ENCODE measurements around the gene CEACAM19. TPM values are rescaled to one million over a fixed set of nuclear protein-coding genes. Genes with fewer than 3 reads are reported as not detected.

Gene CEACAM19
- total RNA-seq, 1 experiment from 2014 or later, result not detected

DNA sequence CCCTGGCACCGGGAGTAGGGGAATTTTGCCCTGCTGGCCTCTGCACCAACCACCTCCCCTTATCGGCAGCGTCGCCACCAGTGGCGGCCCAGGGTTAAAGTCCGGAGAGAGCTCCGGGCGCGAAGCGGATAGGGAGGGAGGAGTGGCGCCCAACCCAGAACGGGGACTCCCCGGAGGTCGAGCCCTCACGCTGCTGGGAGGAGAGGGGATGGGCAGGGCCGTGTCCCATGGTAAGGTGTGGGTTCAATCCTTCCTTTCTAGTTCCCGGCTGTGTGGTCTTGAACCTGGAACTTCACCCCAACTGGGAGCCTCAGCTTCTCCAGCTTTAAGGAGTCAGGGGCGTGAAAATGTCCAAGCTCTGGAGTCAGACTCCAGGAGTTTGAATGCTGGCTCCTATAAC is 54.0 kb downstream of the CEACAM19 start:
- Histone ChIP-seq H2AFZ (ENCODE audit: low read length) (no peak overlapping the region), H3K4me2 (ENCODE audit: low read depth, low read length, poor library complexity, severe bottlenecking) (no peak overlapping the region), H3K27me3 (ENCODE audit: low read length) (no peaks in the 10 kb centered on the region), H3K27ac (ENCODE audit: low read length) (no peak overlapping the region), H3K9ac (ENCODE audit: low read length) (no peak overlapping the region), H3K9me2 (replicated peaks; ENCODE audit: insufficient read depth, low read length) (no peaks in the 10 kb centered on the region), H3K79me2 (ENCODE audit: low read length) (no peaks in the 10 kb centered on the region), H3K9me3 (ENCODE audit: low read length) (no peaks in the 10 kb centered on the region), H4K20me1 (ENCODE audit: insufficient read depth, low read depth, low read length) (no peaks in the 10 kb centered on the region), H3K36me3 (ENCODE audit: insufficient read depth, low read length) (no peaks in the 10 kb centered on the region), H3K4me1 (ENCODE audit: low read length) (peaks cover 5% of the 10 kb centered on the region), H3K4me3 (ENCODE audit: low read length) (no peak overlapping the region)
- DNase-seq, result no peak

GRCh38 chr19:44725684-44726083 is 54.4 kb downstream of the CEACAM19 start:
- no peak overlapping the region for H3K9ac ChIP-seq (ENCODE audit: low read length)
- H3K9me3 ChIP-seq (ENCODE audit: low read length), result no peaks in the 10 kb centered on the region
- H3K79me2 ChIP-seq (ENCODE audit: low read length), result no peaks in the 10 kb centered on the region
- no peak overlapping the region for H3K27ac ChIP-seq (ENCODE audit: low read length)
- H3K36me3 ChIP-seq (ENCODE audit: insufficient read depth, low read length), result no peaks in the 10 kb centered on the region
- H3K4me1 ChIP-seq (ENCODE audit: low read length), result peaks cover 4% of the 10 kb centered on the region
- no peak for DNase-seq
- no peak overlapping the region for H3K4me3 ChIP-seq (ENCODE audit: low read length)
- H2AFZ ChIP-seq (ENCODE audit: low read length), result no peak overlapping the region
- no peaks in the 10 kb centered on the region for H3K27me3 ChIP-seq (ENCODE audit: low read length)
- no peak overlapping the region for H3K4me2 ChIP-seq (ENCODE audit: low read depth, low read length, poor library complexity, severe bottlenecking)
- no peaks in the 10 kb centered on the region for H3K9me2 ChIP-seq (replicated peaks; ENCODE audit: insufficient read depth, low read length)
- H4K20me1 ChIP-seq (ENCODE audit: insufficient read depth, low read depth, low read length), result no peaks in the 10 kb centered on the region

DNA sequence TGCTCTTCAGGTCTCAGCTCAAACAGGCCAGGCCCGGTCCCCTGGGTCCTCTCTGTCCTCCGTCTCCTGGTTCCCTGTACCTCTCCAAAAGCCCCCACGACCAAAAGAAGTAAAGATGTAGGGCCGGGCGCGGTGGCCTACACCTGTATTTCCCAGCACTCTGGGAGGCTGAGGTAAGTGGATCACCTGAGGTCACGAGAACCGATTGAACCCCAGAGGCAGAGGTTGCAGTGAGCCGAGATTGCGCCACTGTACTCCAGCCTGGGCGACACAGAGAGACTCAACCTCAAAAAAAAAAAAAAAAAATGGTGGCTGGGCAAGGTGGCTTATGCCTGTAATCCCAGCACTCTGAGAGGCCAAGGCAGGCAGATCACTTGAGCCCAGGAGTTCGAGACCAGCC is 55.2 kb downstream of the CEACAM19 start:
- H3K4me3 ChIP-seq (ENCODE audit: low read length), result no peak overlapping the region
- no peak overlapping the region for H3K27ac ChIP-seq (ENCODE audit: low read length)
- no peaks in the 10 kb centered on the region for H3K4me1 ChIP-seq (ENCODE audit: low read length)
- no peak overlapping the region for H3K4me2 ChIP-seq (ENCODE audit: low read depth, low read length, poor library complexity, severe bottlenecking)
- DNase-seq, result no peak
- H3K36me3 ChIP-seq (ENCODE audit: insufficient read depth, low read length), result no peaks in the 10 kb centered on the region
- no peaks in the 10 kb centered on the region for H3K9me2 ChIP-seq (replicated peaks; ENCODE audit: insufficient read depth, low read length)
- no peaks in the 10 kb centered on the region for H4K20me1 ChIP-seq (ENCODE audit: insufficient read depth, low read depth, low read length)
- no peaks in the 10 kb centered on the region for H3K79me2 ChIP-seq (ENCODE audit: low read length)
- H3K9ac ChIP-seq (ENCODE audit: low read length), result no peak overlapping the region
- H3K27me3 ChIP-seq (ENCODE audit: low read length), result no peaks in the 10 kb centered on the region
- H3K9me3 ChIP-seq (ENCODE audit: low read length), result no peaks in the 10 kb centered on the region
- no peak overlapping the region for H2AFZ ChIP-seq (ENCODE audit: low read length)

GRCh38 chr19:44728178-44728577 is 56.9 kb downstream of the CEACAM19 start:
- H2AFZ ChIP-seq (ENCODE audit: low read length), result no peak overlapping the region

DNA sequence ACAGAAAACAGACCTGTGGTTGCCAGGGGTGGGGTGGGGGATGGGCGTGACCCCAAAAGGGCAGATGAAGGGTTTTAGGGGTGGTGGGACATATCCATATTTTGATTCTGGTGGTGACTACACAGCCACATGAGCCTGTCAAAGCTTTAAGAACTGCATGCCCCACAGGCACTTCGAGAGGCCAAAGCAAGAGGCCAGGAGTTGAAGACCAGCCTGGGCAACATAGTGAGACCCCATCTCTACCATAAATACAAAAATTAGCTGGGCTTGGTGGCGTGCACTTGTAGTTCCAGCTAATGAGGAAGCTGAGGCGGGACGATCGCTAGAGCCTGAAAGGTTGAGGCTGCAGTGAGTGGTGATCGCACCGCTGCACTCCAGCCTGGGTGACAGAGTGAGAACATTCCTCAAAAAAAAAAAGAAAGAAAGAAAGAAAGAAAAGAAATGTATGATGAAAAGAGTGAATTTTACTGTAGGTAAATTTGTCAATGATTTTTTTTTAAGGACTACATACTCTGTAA is 58.3 kb downstream of the CEACAM19 start:
- Histone ChIP-seq H3K9ac (ENCODE audit: low read length) (no peak overlapping the region), H4K20me1 (ENCODE audit: insufficient read depth, low read depth, low read length) (no peaks in the 10 kb centered on the region), H3K79me2 (ENCODE audit: low read length) (no peaks in the 10 kb centered on the region), H3K27me3 (ENCODE audit: low read length) (no peaks in the 10 kb centered on the region), H3K9me2 (replicated peaks; ENCODE audit: insufficient read depth, low read length) (no peaks in the 10 kb centered on the region), H2AFZ (ENCODE audit: low read length) (no peak overlapping the region), H3K36me3 (ENCODE audit: insufficient read depth, low read length) (no peaks in the 10 kb centered on the region), H3K9me3 (ENCODE audit: low read length) (no peaks in the 10 kb centered on the region), H3K27ac (ENCODE audit: low read length) (no peak overlapping the region), H3K4me2 (ENCODE audit: low read depth, low read length, poor library complexity, severe bottlenecking) (no peak overlapping the region), H3K4me3 (ENCODE audit: low read length) (no peak overlapping the region), H3K4me1 (ENCODE audit: low read length) (no peaks in the 10 kb centered on the region)
- no peak for DNase-seq

More at GRCh38 chr19:44728178-44728577, 56.9 kb downstream of the CEACAM19 start:
- H3K4me1 ChIP-seq (ENCODE audit: low read length), result no peaks in the 10 kb centered on the region
- H3K9ac ChIP-seq (ENCODE audit: low read length), result no peak overlapping the region
- H3K4me3 ChIP-seq (ENCODE audit: low read length), result no peak overlapping the region
- no peak overlapping the region for H3K27ac ChIP-seq (ENCODE audit: low read length)
- H3K27me3 ChIP-seq (ENCODE audit: low read length), result no peaks in the 10 kb centered on the region
- no peaks in the 10 kb centered on the region for H3K79me2 ChIP-seq (ENCODE audit: low read length)
- no peaks in the 10 kb centered on the region for H4K20me1 ChIP-seq (ENCODE audit: insufficient read depth, low read depth, low read length)
- DNase-seq, result no peak
- no peaks in the 10 kb centered on the region for H3K36me3 ChIP-seq (ENCODE audit: insufficient read depth, low read length)
- no peaks in the 10 kb centered on the region for H3K9me3 ChIP-seq (ENCODE audit: low read length)
- H3K4me2 ChIP-seq (ENCODE audit: low read depth, low read length, poor library complexity, severe bottlenecking), result no peak overlapping the region
- H3K9me2 ChIP-seq (replicated peaks; ENCODE audit: insufficient read depth, low read length), result no peaks in the 10 kb centered on the region

- H4K20me1 ChIP-seq (ENCODE audit: insufficient read depth, low read depth, low read length), result no peaks in the 10 kb centered on the region
Observed at GRCh38 chr19:44731081-44731480, 59.8 kb downstream of the CEACAM19 start.

GRCh38 chr19:44731622-44732021 is 60.3 kb downstream of the CEACAM19 start:
- Histone ChIP-seq H3K4me1 (ENCODE audit: low read length) (no peaks in the 10 kb centered on the region), H3K9me3 (ENCODE audit: low read length) (no peaks in the 10 kb centered on the region), H3K4me3 (ENCODE audit: low read length) (no peak overlapping the region), H3K4me2 (ENCODE audit: low read depth, low read length, poor library complexity, severe bottlenecking) (no peak overlapping the region), H3K36me3 (ENCODE audit: insufficient read depth, low read length) (no peaks in the 10 kb centered on the region), H3K79me2 (ENCODE audit: low read length) (no peaks in the 10 kb centered on the region), H4K20me1 (ENCODE audit: insufficient read depth, low read depth, low read length) (no peaks in the 10 kb centered on the region), H3K27ac (ENCODE audit: low read length) (no peak overlapping the region), H2AFZ (ENCODE audit: low read length) (no peak overlapping the region), H3K9me2 (replicated peaks; ENCODE audit: insufficient read depth, low read length) (no peaks in the 10 kb centered on the region), H3K9ac (ENCODE audit: low read length) (no peak overlapping the region), H3K27me3 (ENCODE audit: low read length) (no peaks in the 10 kb centered on the region)
- no peak for DNase-seq

More at GRCh38 chr19:44731081-44731480, 59.8 kb downstream of the CEACAM19 start:
- no peak for DNase-seq
- Histone ChIP-seq H3K4me3 (ENCODE audit: low read length) (no peak overlapping the region), H3K27ac (ENCODE audit: low read length) (no peak overlapping the region), H3K9me2 (replicated peaks; ENCODE audit: insufficient read depth, low read length) (no peaks in the 10 kb centered on the region), H3K9ac (ENCODE audit: low read length) (no peak overlapping the region), H3K36me3 (ENCODE audit: insufficient read depth, low read length) (no peaks in the 10 kb centered on the region), H3K9me3 (ENCODE audit: low read length) (no peaks in the 10 kb centered on the region), H3K4me1 (ENCODE audit: low read length) (no peaks in the 10 kb centered on the region), H3K79me2 (ENCODE audit: low read length) (no peaks in the 10 kb centered on the region), H3K27me3 (ENCODE audit: low read length) (no peaks in the 10 kb centered on the region), H3K4me2 (ENCODE audit: low read depth, low read length, poor library complexity, severe bottlenecking) (no peak overlapping the region), H2AFZ (ENCODE audit: low read length) (no peak overlapping the region)

GRCh38 chr19:44732235-44733014 is 61.1 kb downstream of the CEACAM19 start:
- Histone ChIP-seq H3K27ac (ENCODE audit: low read length) (no peak overlapping the region), H2AFZ (ENCODE audit: low read length) (no peak overlapping the region), H3K27me3 (ENCODE audit: low read length) (no peaks in the 10 kb centered on the region), H3K4me3 (ENCODE audit: low read length) (no peak overlapping the region), H3K79me2 (ENCODE audit: low read length) (no peaks in the 10 kb centered on the region), H3K9me3 (ENCODE audit: low read length) (no peaks in the 10 kb centered on the region), H3K9me2 (replicated peaks; ENCODE audit: insufficient read depth, low read length) (no peaks in the 10 kb centered on the region), H3K4me1 (ENCODE audit: low read length) (no peaks in the 10 kb centered on the region), H3K4me2 (ENCODE audit: low read depth, low read length, poor library complexity, severe bottlenecking) (no peak overlapping the region), H3K9ac (ENCODE audit: low read length) (no peak overlapping the region), H3K36me3 (ENCODE audit: insufficient read depth, low read length) (no peaks in the 10 kb centered on the region), H4K20me1 (ENCODE audit: insufficient read depth, low read depth, low read length) (no peaks in the 10 kb centered on the region)
- DNase-seq, result no peak

Measured in Karpas-422 (cell line).